OCI-LY7 (cell line): ENCODE results near the gene TLR6. TPM values are rescaled to one million over a fixed set of nuclear protein-coding genes. Genes with fewer than 3 reads are reported as not detected.

ENCODE experiments used
- BruUV-seq: library from RNA; stranded (reverse); fragments of 400-500 nt; replicated peaks from 2 replicates; lab custom pipeline; 2021; lab: Mats Ljungman, UMichigan
- CTCF ChIA-PET: fragments of 300-600 bp; sonication (Branson Sonifier 250); formaldehyde crosslinking; loops from one replicate; lab custom pipeline; 2022; ENCODE audit warnings: antibody characterized with exemption; ENCODE audit not compliant: unreplicated experiment; lab: Charles Lee
- POLR2A ChIA-PET: fragments of 300-600 bp; sonication (Branson Sonifier 250); formaldehyde crosslinking; loops from one replicate; lab custom pipeline; 2022; ENCODE audit warnings: antibody characterized with exemption; lab: Charles Lee
- DNase-seq: peaks from one replicate; pipeline ENCODE4 v3.0.0-alpha.2; 2015; ENCODE audit warnings: low spot score
- H2AFZ ChIP-seq: fragments of 200-600 bp; sonication (generic), shearing (Covaris generic); 2 replicates; pipeline ENCODE4 v1.6.1; 2014; ENCODE audit warnings: mild to moderate bottlenecking, antibody characterized with exemption, low read length, moderate library complexity
- H3K27ac ChIP-seq: fragments of 200-600 bp; sonication (generic); 2 replicates; pipeline ENCODE4 v1.5.1; 2014; ENCODE audit warnings: mixed run types, low read depth, mild to moderate bottlenecking, moderate library complexity, low read length, inconsistent platforms; ENCODE audit not compliant: poor library complexity, severe bottlenecking
- H3K36me3 ChIP-seq: fragments of 200-600 bp; sonication (generic); 2 replicates; pipeline ENCODE4 v1.6.1; 2014; ENCODE audit warnings: mild to moderate bottlenecking, antibody characterized with exemption, low read length, moderate library complexity, mixed read lengths; ENCODE audit not compliant: insufficient read depth
- H3K4me1 ChIP-seq: fragments of 200-600 bp; sonication (generic); 2 replicates; pipeline ENCODE4 v1.5.1; 2014; ENCODE audit warnings: mild to moderate bottlenecking, low read length; ENCODE audit not compliant: insufficient read depth, poor library complexity, severe bottlenecking
- H3K4me2 ChIP-seq: fragments of 200-600 bp; sonication (generic); 2 replicates; pipeline ENCODE4 v1.6.1; 2014; ENCODE audit warnings: mild to moderate bottlenecking, low read length
- H3K4me3 ChIP-seq: fragments of 200-600 bp; sonication (generic); 2 replicates; pipeline ENCODE4 v1.5.1; 2014; ENCODE audit warnings: mild to moderate bottlenecking, low read depth, low read length; ENCODE audit not compliant: poor library complexity, severe bottlenecking
- H3K79me2 ChIP-seq: fragments of 200-600 bp; sonication (generic); 2 replicates; pipeline ENCODE4 v1.6.1; 2016; ENCODE audit warnings: low read depth, mild to moderate bottlenecking, low read length, moderate library complexity, mixed read lengths; ENCODE audit not compliant: insufficient read depth
- H3K9me2 ChIP-seq: fragments of 200-600 bp; sonication (generic); 2 replicates; pipeline ENCODE4 v1.6.1; 2016; ENCODE audit warnings: mild to moderate bottlenecking, low read length, mixed read lengths; ENCODE audit not compliant: insufficient read depth
- H3K9me3 ChIP-seq: fragments of 200-600 bp; sonication (generic); 2 replicates; pipeline ENCODE4 v1.6.1; 2014; ENCODE audit warnings: mild to moderate bottlenecking, mixed run types, low read length, mixed read lengths
- H4K20me1 ChIP-seq: fragments of 200-600 bp; sonication (generic); 2 replicates; pipeline ENCODE4 v1.6.1; 2014; ENCODE audit warnings: mild to moderate bottlenecking, antibody characterized with exemption, low read length, moderate library complexity, mixed read lengths; ENCODE audit not compliant: insufficient read depth
- EZH2phosphoT487 ChIP-seq: fragments of 200-600 bp; sonication (generic); IDR thresholded peaks from 2 replicates; pipeline ENCODE4 v1.6.1; 2018; ENCODE audit warnings: low read depth, borderline replicate concordance, mild to moderate bottlenecking, mixed run types, antibody characterized with exemption, low read length, moderate library complexity, mixed read lengths
- intact Hi-C: fragments of 100-400 bp; cut with micrococcal nuclease; formaldehyde crosslinking; loops from one replicate; pipeline ENCODE4 v1.10.0; 2022; ENCODE audit not compliant: unreplicated experiment
- total RNA-seq, 2 experiments: library from RNA; depleted of rRNA in 1 of 2; stranded (reverse); fragments of >200 nt in 1 of 2; shearing (Covaris generic) in 1 of 2; gene quantifications; 2 replicates each; pipeline ENCODE4 v1.2.3, GENCODE V29; 2014 to 2022
- TF ChIP-seq, protein P1 (sequence below): fragments of 200-600 bp; sonication (generic); conservative IDR thresholded peaks from 2 replicates; pipeline ENCODE4 v1.5.1; 2014; ENCODE audit warnings: mild to moderate bottlenecking, antibody characterized with exemption, low read length, moderate library complexity, mixed read lengths

Gene TLR6
- total RNA-seq, 2 experiments from 2014 or later, result 1.5 to 9.2 TPM

DNA sequence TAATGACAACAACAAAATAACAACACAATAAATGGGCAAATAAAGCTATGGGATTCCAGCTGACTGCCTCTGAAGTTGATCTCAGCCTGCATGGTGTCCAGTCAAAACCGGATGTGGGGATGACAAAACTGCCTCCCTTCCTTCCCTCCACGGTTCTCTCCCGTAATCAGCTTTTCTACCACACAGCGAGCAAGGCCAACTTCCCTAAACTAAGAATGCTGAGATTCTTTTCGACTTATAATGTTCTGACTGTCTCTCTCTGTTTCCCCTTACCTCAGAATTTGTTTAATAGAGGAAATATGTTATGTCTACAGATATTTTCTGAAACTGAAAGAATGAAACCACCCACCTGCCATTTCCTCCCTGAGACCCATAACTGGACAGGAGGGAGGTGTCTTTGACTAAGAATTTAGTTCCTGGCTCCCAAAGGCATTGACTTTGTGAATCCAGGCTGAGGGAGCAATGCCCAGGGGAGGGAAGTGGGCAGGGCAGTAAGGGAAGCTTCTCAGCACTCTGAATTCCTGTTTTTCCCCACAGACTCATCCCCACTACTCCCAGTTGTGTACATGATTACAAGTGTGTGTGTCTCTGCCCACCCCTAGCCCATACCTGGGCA, 51.0 kb downstream of the TLR6 start:
- H3K79me2 ChIP-seq, result no peaks in the 10 kb centered on the region
- CTCF ChIA-PET, result interaction anchor here (0.7 to 1.5 kb wide), 2 partner anchors 23 to 43 kb away, joined by 4 to 6 read pairs; partner anchors contain the start of gene TLR10
- H3K9me3 ChIP-seq, result peaks cover 26% of the 10 kb centered on the region
- H3K27ac ChIP-seq, result peak overlapping the region; percentile 96
- BruUV-seq, result no TSS peak
- DNase-seq, result peak; percentile 85
- peaks cover 36% of the 10 kb centered on the region for H3K36me3 ChIP-seq
- no peak for TF ChIP-seq EZH2phosphoT487
- TF ChIP-seq, protein P1, sequence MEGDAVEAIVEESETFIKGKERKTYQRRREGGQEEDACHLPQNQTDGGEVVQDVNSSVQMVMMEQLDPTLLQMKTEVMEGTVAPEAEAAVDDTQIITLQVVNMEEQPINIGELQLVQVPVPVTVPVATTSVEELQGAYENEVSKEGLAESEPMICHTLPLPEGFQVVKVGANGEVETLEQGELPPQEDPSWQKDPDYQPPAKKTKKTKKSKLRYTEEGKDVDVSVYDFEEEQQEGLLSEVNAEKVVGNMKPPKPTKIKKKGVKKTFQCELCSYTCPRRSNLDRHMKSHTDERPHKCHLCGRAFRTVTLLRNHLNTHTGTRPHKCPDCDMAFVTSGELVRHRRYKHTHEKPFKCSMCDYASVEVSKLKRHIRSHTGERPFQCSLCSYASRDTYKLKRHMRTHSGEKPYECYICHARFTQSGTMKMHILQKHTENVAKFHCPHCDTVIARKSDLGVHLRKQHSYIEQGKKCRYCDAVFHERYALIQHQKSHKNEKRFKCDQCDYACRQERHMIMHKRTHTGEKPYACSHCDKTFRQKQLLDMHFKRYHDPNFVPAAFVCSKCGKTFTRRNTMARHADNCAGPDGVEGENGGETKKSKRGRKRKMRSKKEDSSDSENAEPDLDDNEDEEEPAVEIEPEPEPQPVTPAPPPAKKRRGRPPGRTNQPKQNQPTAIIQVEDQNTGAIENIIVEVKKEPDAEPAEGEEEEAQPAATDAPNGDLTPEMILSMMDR, result no peak
- H2AFZ ChIP-seq, result peak overlapping the region; percentile 82
- no peaks in the 10 kb centered on the region for H3K9me2 ChIP-seq
- POLR2A ChIA-PET, result interaction anchor here (0.6 to 5.1 kb wide), 10 partner anchors 10 to 397 kb away, joined by 3 to 54 read pairs (median 6); partner anchors contain the start of gene TLR10
- peak overlapping the region; percentile 62 for H3K4me3 ChIP-seq
- peaks cover 26% of the 10 kb centered on the region for H3K4me1 ChIP-seq
- no peaks in the 10 kb centered on the region for H4K20me1 ChIP-seq
- intact Hi-C loops, result loop anchor here (1.0 kb wide), 3 partner anchors 22 to 51 kb away; partner anchors contain the start of gene TLR6
- H3K4me2 ChIP-seq, result peak overlapping the region; percentile 89

DNA sequence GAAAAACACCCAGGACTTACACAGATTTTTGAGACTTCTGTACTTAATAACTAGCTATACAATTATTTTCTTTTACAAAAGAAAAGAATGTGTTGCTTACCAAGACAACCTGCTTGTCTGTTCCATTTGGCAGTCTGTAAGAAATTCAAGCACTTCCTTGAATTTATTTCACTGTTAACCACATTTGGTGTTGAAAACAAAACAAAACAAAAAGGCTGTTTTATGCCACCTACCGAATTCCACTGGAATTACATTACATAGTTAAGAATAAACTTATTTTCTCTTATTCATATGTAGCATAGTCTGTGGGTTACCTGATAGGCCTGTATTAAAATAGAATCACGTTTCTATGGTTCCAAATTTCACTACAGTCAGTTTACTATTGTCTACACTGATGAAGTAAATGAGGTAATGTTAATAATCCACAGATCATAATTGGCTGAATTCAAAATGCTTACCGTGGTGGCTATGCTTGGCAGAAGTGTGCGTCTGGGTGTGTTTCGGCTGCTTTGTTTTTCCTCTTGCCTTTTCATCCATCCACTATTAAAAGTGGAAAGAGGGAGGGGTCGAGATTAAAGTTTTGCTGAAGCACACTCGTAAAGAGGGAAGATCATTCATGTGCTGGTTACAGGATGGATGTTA, 51.8 kb downstream of the TLR6 start, which contains the start of gene TLR1:
Gene TLR1, minus strand, starts transcription at position 138 of the 642 bp plus-strand sequence. CDS start 5,960 bp downstream, outside the sequence.
- Histone ChIP-seq H4K20me1 (no peaks in the 10 kb centered on the region), H3K4me3 (peak within 1 kb of the TSS; percentile 62), H3K4me1 (peaks cover 26% of the 10 kb centered on the region), H3K79me2 (no peaks in the 10 kb centered on the region), H3K9me2 (no peaks in the 10 kb centered on the region), H2AFZ (peak within 1 kb of the TSS; percentile 82), H3K4me2 (peak within 1 kb of the TSS; percentile 89), H3K9me3 (peaks cover 26% of the 10 kb centered on the region), H3K36me3 (peaks cover 42% of the 10 kb centered on the region), H3K27ac (peak within 1 kb of the TSS; percentile 96)
- POLR2A ChIA-PET, result interaction anchor here (0.6 to 5.1 kb wide), 15 partner anchors 9 to 362 kb away, joined by 3 to 54 read pairs (median 4); partner anchors contain the start of gene TLR10
- DNase-seq, result peak; percentile 72
- TF ChIP-seq, protein P1, result peak; percentile 85
- TF ChIP-seq EZH2phosphoT487, result no peak
- CTCF ChIA-PET, result interaction anchor here (1.5 to 2.5 kb wide), 3 partner anchors 22 to 45 kb away, joined by 6 to 21 read pairs (median 13); partner anchors contain the start of gene TLR10
- intact Hi-C loops, result loop anchor here (1.0 kb wide), 3 partner anchors 21 to 52 kb away; partner anchors contain the start of gene TLR6
- no TSS peak for BruUV-seq
